ENCODE data around the gene SDK2. TPM values are rescaled to one million over a fixed set of nuclear protein-coding genes. Genes with fewer than 3 reads are reported as not detected.

The SDK2 gene
- total and polyA plus RNA-seq, 2 of the 4 experiments (the other 2 are of a cell fraction): under 0.01 to 0.03 TPM

DNA sequence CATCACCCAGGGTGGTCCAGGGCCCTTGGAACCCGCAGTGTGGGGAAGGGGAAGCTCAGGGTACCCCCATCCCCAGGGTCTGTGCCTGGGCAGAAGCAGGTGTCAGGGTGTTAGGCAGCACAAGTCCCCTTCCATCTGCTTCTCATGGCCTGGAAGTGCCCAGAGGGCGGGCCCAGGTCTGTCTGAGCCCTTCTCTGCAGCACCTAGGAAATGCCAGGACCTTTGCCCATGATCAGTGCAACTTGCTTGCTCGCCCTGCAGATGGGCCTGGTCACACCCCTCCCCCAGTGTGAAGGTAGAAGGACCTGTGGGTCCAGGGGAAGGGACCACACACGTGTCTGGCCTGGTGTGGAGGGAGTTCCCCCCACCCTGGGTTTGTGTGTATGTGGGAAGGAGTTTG is 174.9 kb downstream of the SDK2 start:
- Histone ChIP-seq H3K27me3 (ENCODE audit: control insufficient read depth, insufficient read depth, low read length) (no peaks in the 10 kb centered on the region), H3K9ac (ENCODE audit: low read depth, low read length) (no peak overlapping the region), H3K18ac (ENCODE audit: low read depth, low read length) (no peak overlapping the region), H2BK120ac (ENCODE audit: low read depth, low read length) (no peak overlapping the region), H4K20me1 (ENCODE audit: insufficient read depth, low read length) (no peaks in the 10 kb centered on the region), H3K56ac (ENCODE audit: extremely low read depth, insufficient read depth, low read length) (no peak overlapping the region), H3K27ac (ENCODE audit: insufficient read depth, low read length) (no peak overlapping the region), H3K9me3 (ENCODE audit: control insufficient read depth, insufficient read depth, low read length) (no peaks in the 10 kb centered on the region), H2BK20ac (ENCODE audit: low read depth, low read length) (no peak overlapping the region), H4K5ac (ENCODE audit: low read depth, low read length) (no peak overlapping the region), H2BK5ac (ENCODE audit: low read depth, low read length, poor library complexity, severe bottlenecking) (no peak overlapping the region), H2AK9ac (replicated peaks; ENCODE audit: low read depth, low read length, poor library complexity) (no peak overlapping the region), H3K4me3 (ENCODE audit: insufficient read depth, low read depth, low read length) (no peak overlapping the region), H3K4ac (ENCODE audit: low read depth, low read length) (no peak overlapping the region), H3K4me1 (ENCODE audit: control insufficient read depth, insufficient read depth, low read length) (no peaks in the 10 kb centered on the region), H3K23ac (ENCODE audit: low read depth, low read length) (no peak overlapping the region), H3K9me1 (ENCODE audit: insufficient read depth, low read length) (no peaks in the 10 kb centered on the region), H4K8ac (ENCODE audit: low read depth in 2 of 2, low read length in 2 of 2) (no peak overlapping the region), H2BK15ac (ENCODE audit: low read depth, low read length) (no peak overlapping the region), H4K91ac (ENCODE audit: insufficient read depth, low read depth, low read length) (no peak overlapping the region), H2AK5ac (ENCODE audit: low read depth, low read length) (no peak overlapping the region), H3K14ac (replicated peaks; ENCODE audit: low read depth, low read length) (no peak overlapping the region), H2AFZ (replicated peaks; ENCODE audit: low read length, poor library complexity) (peak overlapping the region; percentile 32), H3K4me2 (ENCODE audit: low read depth, low read length) (no peak overlapping the region), H3K36me3 (ENCODE audit: control insufficient read depth, insufficient read depth, low read length) (no peaks in the 10 kb centered on the region), H3K79me1 (ENCODE audit: low read depth in 1 of 2, low read length in 2 of 2) (no peaks in the 10 kb centered on the region)
- POLR2A ChIA-PET (ENCODE audit: unreplicated experiment): no interaction called here
- ATAC-seq (ENCODE audit: low read depth) (no peak), DNase-seq (no peak)
- no TSS peak for BruUV-seq (replicated peaks)
- CTCF ChIA-PET: no interaction called here
- WGBS, 2 experiments (ENCODE audit: extremely low coverage in 2 of 2, insufficient read length in 1 of 2): no CpG with 5 or more reads among the region's 4 CpGs
- in situ Hi-C loops (cut with MboI; ENCODE audit: low sequenced_read_pairs): no loop called here
- TF ChIP-seq FOS (IDR thresholded peaks at IDR 0.05; ENCODE audit: low read depth, low read length): no peak
- no peak for TF ChIP-seq RCOR1 (IDR thresholded peaks at IDR 0.05; ENCODE audit: insufficient replicate concordance, low read length)
- TF ChIP-seq MAZ (IDR thresholded peaks at IDR 0.05; ENCODE audit: borderline replicate concordance, low read depth, low read length): no peak
- TF ChIP-seq, protein P1, sequence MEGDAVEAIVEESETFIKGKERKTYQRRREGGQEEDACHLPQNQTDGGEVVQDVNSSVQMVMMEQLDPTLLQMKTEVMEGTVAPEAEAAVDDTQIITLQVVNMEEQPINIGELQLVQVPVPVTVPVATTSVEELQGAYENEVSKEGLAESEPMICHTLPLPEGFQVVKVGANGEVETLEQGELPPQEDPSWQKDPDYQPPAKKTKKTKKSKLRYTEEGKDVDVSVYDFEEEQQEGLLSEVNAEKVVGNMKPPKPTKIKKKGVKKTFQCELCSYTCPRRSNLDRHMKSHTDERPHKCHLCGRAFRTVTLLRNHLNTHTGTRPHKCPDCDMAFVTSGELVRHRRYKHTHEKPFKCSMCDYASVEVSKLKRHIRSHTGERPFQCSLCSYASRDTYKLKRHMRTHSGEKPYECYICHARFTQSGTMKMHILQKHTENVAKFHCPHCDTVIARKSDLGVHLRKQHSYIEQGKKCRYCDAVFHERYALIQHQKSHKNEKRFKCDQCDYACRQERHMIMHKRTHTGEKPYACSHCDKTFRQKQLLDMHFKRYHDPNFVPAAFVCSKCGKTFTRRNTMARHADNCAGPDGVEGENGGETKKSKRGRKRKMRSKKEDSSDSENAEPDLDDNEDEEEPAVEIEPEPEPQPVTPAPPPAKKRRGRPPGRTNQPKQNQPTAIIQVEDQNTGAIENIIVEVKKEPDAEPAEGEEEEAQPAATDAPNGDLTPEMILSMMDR (conservative IDR thresholded peaks at IDR 0.05; ENCODE audit: low read depth, low read length): no peak
- TF ChIP-seq CEBPB (IDR thresholded peaks at IDR 0.05; ENCODE audit: low read depth, low read length): no peak
- TF ChIP-seq, protein P2, sequence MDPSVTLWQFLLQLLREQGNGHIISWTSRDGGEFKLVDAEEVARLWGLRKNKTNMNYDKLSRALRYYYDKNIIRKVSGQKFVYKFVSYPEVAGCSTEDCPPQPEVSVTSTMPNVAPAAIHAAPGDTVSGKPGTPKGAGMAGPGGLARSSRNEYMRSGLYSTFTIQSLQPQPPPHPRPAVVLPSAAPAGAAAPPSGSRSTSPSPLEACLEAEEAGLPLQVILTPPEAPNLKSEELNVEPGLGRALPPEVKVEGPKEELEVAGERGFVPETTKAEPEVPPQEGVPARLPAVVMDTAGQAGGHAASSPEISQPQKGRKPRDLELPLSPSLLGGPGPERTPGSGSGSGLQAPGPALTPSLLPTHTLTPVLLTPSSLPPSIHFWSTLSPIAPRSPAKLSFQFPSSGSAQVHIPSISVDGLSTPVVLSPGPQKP (IDR thresholded peaks at IDR 0.05; ENCODE audit: borderline replicate concordance, low read depth, low read length): no peak
- no peak for TF ChIP-seq BHLHE40 (IDR thresholded peaks at IDR 0.05; ENCODE audit: low read depth, low read length)
- TF ChIP-seq POLR2A (IDR thresholded peaks at IDR 0.05; ENCODE audit: low read depth, low read length): no peak
- no peak for TF ChIP-seq RFX5 (IDR thresholded peaks at IDR 0.05; ENCODE audit: low read depth, low read length)
- no peak for TF ChIP-seq CHD1 (IDR thresholded peaks at IDR 0.05; ENCODE audit: low read depth, low read length)
- intact Hi-C loops (cut with micrococcal nuclease): no loop called here
- dilution Hi-C loops (cut with HindIII; ENCODE audit: low sequenced_read_pairs, unreplicated experiment): no loop called here
